ENCODE data around the gene TMEM163. TPM values are rescaled to one million over a fixed set of nuclear protein-coding genes. Genes with fewer than 3 reads are reported as not detected.
"Not testable (repeated sequence)": the region's sequence is repeated elsewhere in the genome, so short reads cannot be mapped to it uniquely, and the experiment has no call there.

The TMEM163 gene
- polyA plus RNA-seq, 1 donor from 2014 or later = 3.5 TPM

DNA sequence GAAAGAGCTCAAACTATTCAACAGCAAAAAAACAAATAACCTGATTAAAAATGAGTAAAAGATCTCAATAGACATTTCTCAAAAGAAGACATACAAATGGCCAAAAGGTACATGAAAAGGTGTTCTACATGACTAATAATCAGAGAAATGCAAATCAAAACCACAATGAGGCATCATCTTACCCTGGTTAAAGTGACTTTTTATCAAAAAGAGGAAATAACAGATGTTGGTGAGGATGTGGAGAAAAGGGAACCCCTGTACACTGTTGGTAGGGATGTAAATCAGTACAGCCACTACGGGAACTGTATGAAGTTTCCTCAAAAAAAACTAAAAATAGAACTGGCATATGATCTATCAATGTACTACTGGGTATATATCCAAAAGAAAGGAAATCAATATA lies 39.8 kb upstream of the TMEM163 start:
- Histone ChIP-seq H3K4me3 (ENCODE audit: low read length) (no peak overlapping the region), H3K36me3 (ENCODE audit: insufficient read depth, low read length) (no peaks in the 10 kb centered on the region), H3K79me2 (replicated peaks; ENCODE audit: insufficient read depth, low read length) (no peaks in the 10 kb centered on the region), H4K20me1 (ENCODE audit: insufficient read depth) (no peaks in the 10 kb centered on the region), H2AFZ (ENCODE audit: low read depth, low read length) (no peak overlapping the region), H3K9me3 (ENCODE audit: low read length) (no peaks in the 10 kb centered on the region), H3K27ac (ENCODE audit: low read length) (no peak overlapping the region), H3K4me2 (ENCODE audit: low read length) (no peak overlapping the region), H3F3A (ENCODE audit: insufficient read depth, low read length, poor library complexity, severe bottlenecking) (no peaks in the 10 kb centered on the region), H3K9me2 (ENCODE audit: insufficient read depth, low read length) (no peaks in the 10 kb centered on the region), H3K9ac (ENCODE audit: low read length) (no peak overlapping the region), H3K27me3 (ENCODE audit: insufficient read depth, low read depth, low read length) (no peaks in the 10 kb centered on the region)
- TF ChIP-seq SMC3 (conservative IDR thresholded peaks at IDR 0.05; ENCODE audit: poor library complexity) (no peak), TAF1 (IDR thresholded peaks at IDR 0.05; ENCODE audit: low read depth) (no peak), MXI1 (conservative IDR thresholded peaks at IDR 0.05; ENCODE audit: poor library complexity, severe bottlenecking) (no peak), RAD21 (conservative IDR thresholded peaks at IDR 0.05) (no peak), EZH2 (IDR thresholded peaks at IDR 0.05; ENCODE audit: borderline replicate concordance, insufficient read depth, low read length, poor library complexity, severe bottlenecking) (no peak), EP300 (conservative IDR thresholded peaks at IDR 0.05; ENCODE audit: poor library complexity, severe bottlenecking) (no peak), POLR2AphosphoS5 (IDR thresholded peaks at IDR 0.05) (no peak)
- TF ChIP-seq, protein P1, sequence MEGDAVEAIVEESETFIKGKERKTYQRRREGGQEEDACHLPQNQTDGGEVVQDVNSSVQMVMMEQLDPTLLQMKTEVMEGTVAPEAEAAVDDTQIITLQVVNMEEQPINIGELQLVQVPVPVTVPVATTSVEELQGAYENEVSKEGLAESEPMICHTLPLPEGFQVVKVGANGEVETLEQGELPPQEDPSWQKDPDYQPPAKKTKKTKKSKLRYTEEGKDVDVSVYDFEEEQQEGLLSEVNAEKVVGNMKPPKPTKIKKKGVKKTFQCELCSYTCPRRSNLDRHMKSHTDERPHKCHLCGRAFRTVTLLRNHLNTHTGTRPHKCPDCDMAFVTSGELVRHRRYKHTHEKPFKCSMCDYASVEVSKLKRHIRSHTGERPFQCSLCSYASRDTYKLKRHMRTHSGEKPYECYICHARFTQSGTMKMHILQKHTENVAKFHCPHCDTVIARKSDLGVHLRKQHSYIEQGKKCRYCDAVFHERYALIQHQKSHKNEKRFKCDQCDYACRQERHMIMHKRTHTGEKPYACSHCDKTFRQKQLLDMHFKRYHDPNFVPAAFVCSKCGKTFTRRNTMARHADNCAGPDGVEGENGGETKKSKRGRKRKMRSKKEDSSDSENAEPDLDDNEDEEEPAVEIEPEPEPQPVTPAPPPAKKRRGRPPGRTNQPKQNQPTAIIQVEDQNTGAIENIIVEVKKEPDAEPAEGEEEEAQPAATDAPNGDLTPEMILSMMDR (IDR thresholded peaks at IDR 0.05; ENCODE audit: poor library complexity, severe bottlenecking) = no peak
- TF ChIP-seq, protein P2, sequence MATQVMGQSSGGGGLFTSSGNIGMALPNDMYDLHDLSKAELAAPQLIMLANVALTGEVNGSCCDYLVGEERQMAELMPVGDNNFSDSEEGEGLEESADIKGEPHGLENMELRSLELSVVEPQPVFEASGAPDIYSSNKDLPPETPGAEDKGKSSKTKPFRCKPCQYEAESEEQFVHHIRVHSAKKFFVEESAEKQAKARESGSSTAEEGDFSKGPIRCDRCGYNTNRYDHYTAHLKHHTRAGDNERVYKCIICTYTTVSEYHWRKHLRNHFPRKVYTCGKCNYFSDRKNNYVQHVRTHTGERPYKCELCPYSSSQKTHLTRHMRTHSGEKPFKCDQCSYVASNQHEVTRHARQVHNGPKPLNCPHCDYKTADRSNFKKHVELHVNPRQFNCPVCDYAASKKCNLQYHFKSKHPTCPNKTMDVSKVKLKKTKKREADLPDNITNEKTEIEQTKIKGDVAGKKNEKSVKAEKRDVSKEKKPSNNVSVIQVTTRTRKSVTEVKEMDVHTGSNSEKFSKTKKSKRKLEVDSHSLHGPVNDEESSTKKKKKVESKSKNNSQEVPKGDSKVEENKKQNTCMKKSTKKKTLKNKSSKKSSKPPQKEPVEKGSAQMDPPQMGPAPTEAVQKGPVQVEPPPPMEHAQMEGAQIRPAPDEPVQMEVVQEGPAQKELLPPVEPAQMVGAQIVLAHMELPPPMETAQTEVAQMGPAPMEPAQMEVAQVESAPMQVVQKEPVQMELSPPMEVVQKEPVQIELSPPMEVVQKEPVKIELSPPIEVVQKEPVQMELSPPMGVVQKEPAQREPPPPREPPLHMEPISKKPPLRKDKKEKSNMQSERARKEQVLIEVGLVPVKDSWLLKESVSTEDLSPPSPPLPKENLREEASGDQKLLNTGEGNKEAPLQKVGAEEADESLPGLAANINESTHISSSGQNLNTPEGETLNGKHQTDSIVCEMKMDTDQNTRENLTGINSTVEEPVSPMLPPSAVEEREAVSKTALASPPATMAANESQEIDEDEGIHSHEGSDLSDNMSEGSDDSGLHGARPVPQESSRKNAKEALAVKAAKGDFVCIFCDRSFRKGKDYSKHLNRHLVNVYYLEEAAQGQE (IDR thresholded peaks at IDR 0.05; ENCODE audit: borderline replicate concordance) = no peak

DNA sequence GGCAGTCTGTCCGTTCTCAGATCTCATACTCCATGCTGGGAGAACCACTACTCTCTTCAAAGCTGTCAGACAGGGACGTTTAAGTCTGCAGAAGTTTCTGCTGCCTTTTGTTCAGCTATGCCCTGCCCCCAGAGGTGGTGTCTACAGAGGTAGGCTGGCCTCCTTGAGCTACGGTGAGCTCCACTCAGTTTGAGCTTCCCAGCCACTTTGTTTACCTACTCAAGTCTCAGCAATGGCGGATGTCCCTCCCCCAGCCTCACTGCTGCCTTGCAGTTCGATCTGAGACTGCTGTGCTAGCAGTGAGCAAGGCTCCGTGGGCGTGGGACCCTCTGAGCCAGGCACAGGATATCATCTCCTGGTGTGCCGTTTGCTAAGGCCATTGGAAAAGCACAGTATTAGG lies 33.2 kb upstream of the TMEM163 start:
- not testable (repeated sequence) for H4K20me1 ChIP-seq (ENCODE audit: insufficient read depth); H3K27me3 ChIP-seq (ENCODE audit: insufficient read depth, low read depth, low read length); H3K9ac ChIP-seq (ENCODE audit: low read length); H3K9me2 ChIP-seq (ENCODE audit: insufficient read depth, low read length); H3F3A ChIP-seq (ENCODE audit: insufficient read depth, low read length, poor library complexity, severe bottlenecking); H3K27ac ChIP-seq (ENCODE audit: low read length); H2AFZ ChIP-seq (ENCODE audit: low read depth, low read length); H3K9me3 ChIP-seq (ENCODE audit: low read length); H3K79me2 ChIP-seq (replicated peaks; ENCODE audit: insufficient read depth, low read length); H3K36me3 ChIP-seq (ENCODE audit: insufficient read depth, low read length); H3K4me2 ChIP-seq (ENCODE audit: low read length); H3K4me3 ChIP-seq (ENCODE audit: low read length)

DNA sequence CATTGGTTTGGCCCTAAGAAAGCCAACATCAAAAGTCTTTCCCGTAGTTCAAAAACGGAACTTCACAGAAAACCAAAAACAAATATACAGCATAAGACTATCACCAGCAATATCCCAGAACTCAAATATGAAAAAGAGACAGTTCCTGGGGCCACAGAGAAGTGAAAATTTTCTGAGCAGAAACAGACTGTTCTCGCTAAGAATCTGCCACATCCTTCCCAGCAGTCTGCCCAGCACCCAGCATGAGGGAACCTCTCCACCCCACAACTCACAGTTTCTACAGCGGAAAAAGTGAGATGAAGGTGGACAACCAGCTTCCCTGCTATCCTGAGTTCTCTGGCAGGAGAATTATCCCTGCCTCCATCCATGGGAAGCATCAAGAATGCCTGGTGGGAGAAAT lies 26.7 kb upstream of the TMEM163 start:
- Histone ChIP-seq H4K20me1 (ENCODE audit: insufficient read depth) (no peaks in the 10 kb centered on the region), H3K27me3 (ENCODE audit: insufficient read depth, low read depth, low read length) (no peaks in the 10 kb centered on the region), H3F3A (ENCODE audit: insufficient read depth, low read length, poor library complexity, severe bottlenecking) (no peaks in the 10 kb centered on the region), H3K9ac (ENCODE audit: low read length) (no peak overlapping the region), H3K9me3 (ENCODE audit: low read length) (no peaks in the 10 kb centered on the region), H3K27ac (ENCODE audit: low read length) (no peak overlapping the region), H3K4me2 (ENCODE audit: low read length) (no peak overlapping the region), H3K36me3 (ENCODE audit: insufficient read depth, low read length) (no peaks in the 10 kb centered on the region), H3K4me3 (ENCODE audit: low read length) (no peak overlapping the region), H3K79me2 (replicated peaks; ENCODE audit: insufficient read depth, low read length) (no peaks in the 10 kb centered on the region), H3K9me2 (ENCODE audit: insufficient read depth, low read length) (no peaks in the 10 kb centered on the region), H2AFZ (ENCODE audit: low read depth, low read length) (no peak overlapping the region)
- no peak for TF ChIP-seq RAD21 (conservative IDR thresholded peaks at IDR 0.05)
- TF ChIP-seq, protein P2 (IDR thresholded peaks at IDR 0.05; ENCODE audit: borderline replicate concordance) = no peak
- no peak for TF ChIP-seq POLR2AphosphoS5 (IDR thresholded peaks at IDR 0.05)
- TF ChIP-seq EP300 (conservative IDR thresholded peaks at IDR 0.05; ENCODE audit: poor library complexity, severe bottlenecking) = no peak
- no peak for TF ChIP-seq SMC3 (conservative IDR thresholded peaks at IDR 0.05; ENCODE audit: poor library complexity)
- TF ChIP-seq, protein P1 (IDR thresholded peaks at IDR 0.05; ENCODE audit: poor library complexity, severe bottlenecking) = no peak
- TF ChIP-seq MXI1 (conservative IDR thresholded peaks at IDR 0.05; ENCODE audit: poor library complexity, severe bottlenecking) = no peak
- no peak for TF ChIP-seq EZH2 (IDR thresholded peaks at IDR 0.05; ENCODE audit: borderline replicate concordance, insufficient read depth, low read length, poor library complexity, severe bottlenecking)
- no peak for TF ChIP-seq TAF1 (IDR thresholded peaks at IDR 0.05; ENCODE audit: low read depth)
